Stimulated activated naive CD8-positive, alpha-beta T cell treated with anti-CD3 and anti-CD28 coated beads, Interleukin-15, Interleukin-2, amounts not matched to agents 100 ng/mL and 50 ng/mL, for 24 hours (primary cell): ENCODE results near the gene TUBD1.
"Not testable (repeated sequence)": the region's sequence is repeated elsewhere in the genome, so short reads cannot be mapped to it uniquely, and the experiment has no call there.

Experiments used
- H3K27ac Mint-ChIP-seq: one replicate; pipeline ENCODE4 v1.8.0; 2021; ENCODE audit warnings: mild to moderate bottlenecking, mixed read lengths
- H3K27me3 Mint-ChIP-seq: one replicate; pipeline ENCODE4 v1.8.0; 2021; ENCODE audit warnings: mixed read lengths
- H3K36me3 Mint-ChIP-seq: one replicate; pipeline ENCODE4 v1.8.0; 2021; ENCODE audit warnings: low read depth, mixed read lengths
- H3K4me1 Mint-ChIP-seq: one replicate; pipeline ENCODE4 v1.8.0; 2021; ENCODE audit warnings: low read depth, mixed read lengths
- H3K4me3 Mint-ChIP-seq: one replicate; pipeline ENCODE4 v1.8.0; 2021; ENCODE audit warnings: mild to moderate bottlenecking, mixed read lengths
- H3K9me3 Mint-ChIP-seq: one replicate; pipeline ENCODE4 v1.8.0; 2021; ENCODE audit warnings: mixed read lengths

TUBD1 gene

GRCh38 chr17:59858167-59858816 is 34.5 kb downstream of the TUBD1 start:
- peaks cover 30% of the 10 kb centered on the region for H3K4me1 Mint-ChIP-seq
- no peak overlapping the region for H3K4me3 Mint-ChIP-seq
- no peaks in the 10 kb centered on the region for H3K27me3 Mint-ChIP-seq
- H3K9me3 Mint-ChIP-seq, result no peaks in the 10 kb centered on the region
- H3K27ac Mint-ChIP-seq, result peak overlapping the region; percentile 58
- peaks cover 8% of the 10 kb centered on the region for H3K36me3 Mint-ChIP-seq

DNA sequence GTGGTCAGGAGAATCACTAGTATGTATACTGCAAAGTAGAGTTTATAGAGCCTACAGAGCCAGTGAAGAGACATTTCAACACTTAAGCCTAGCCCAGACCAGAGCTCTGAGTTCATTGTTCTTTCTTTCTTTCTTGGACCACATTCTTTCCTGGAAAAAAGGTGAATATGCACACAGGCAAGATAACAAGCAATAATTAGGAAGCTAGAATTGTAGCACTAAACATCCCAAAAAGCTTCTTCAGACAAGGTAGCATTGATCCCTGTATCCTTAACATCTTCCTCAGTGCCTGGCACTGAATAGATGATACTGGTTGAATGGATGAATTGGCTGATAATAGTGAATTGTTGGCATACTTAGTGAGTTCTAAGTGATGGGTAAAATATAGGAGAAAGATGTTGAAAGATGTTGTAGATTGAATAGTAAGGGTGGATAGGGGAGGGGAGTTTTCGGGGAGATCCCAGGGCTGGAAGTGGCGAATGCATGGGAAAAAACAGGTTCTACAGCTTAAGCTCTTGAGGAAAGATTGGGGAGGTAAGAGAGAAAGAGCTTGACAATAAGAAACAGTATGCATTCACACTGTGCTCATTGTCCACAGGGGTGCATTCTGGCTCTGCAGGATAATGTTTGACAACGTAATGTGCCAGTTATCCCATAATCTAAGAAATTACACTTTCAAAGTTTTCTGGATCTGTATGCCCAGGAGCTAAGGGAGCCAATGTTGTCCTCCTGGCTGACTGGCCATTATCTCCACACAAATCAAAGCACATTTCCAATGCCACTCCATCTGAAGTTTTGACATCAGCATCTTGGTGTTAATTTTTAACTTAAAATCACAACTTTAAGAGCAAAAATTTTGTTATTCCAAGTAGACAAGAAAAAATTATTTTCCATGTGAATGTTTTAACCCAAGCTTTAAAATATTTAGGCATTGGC is 35.6 kb downstream of the TUBD1 start:
- H3K27me3 Mint-ChIP-seq, result no peaks in the 10 kb centered on the region
- peaks cover 4% of the 10 kb centered on the region for H3K36me3 Mint-ChIP-seq
- H3K4me3 Mint-ChIP-seq, result no peak overlapping the region
- H3K9me3 Mint-ChIP-seq, result no peaks in the 10 kb centered on the region
- no peak overlapping the region for H3K27ac Mint-ChIP-seq
- H3K4me1 Mint-ChIP-seq, result peaks cover 35% of the 10 kb centered on the region

DNA sequence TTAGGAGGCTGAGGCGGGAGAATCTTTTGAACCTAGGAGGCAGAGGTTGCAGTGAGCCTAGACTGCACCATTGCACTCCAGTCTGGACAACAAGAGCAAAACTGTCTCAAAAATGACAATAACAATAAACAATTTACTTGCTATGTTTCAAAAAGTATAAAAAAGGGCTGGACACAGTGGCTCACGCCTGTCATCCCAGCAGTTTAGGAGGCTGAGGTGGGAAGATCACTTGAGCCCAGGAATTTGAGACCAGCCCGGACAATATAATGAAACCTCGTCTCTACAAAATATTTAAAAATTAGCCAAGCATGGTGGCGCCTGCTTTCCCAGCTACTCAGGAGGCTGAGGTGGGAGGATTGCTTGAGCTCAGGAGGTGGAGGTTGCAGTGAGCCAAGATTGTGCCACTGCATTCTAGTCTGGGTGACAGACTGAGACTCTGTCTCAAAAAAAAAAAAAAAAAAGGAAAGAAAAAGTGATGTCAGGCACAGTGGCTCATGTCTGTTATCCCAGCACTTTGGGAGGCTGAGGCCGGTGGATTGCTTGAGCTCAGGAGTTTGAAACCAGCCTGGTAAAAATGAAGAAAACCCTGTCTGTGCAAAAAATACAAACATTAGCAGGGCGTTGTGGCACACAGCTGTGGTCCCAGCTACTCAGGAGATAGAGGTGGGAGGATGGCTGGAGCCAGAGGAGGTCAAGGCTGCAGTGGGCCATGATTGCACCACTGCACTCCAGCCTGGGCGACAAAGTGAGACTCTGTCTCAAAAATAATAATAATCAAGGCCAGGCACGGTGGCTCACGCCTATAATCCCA is 38.6 kb downstream of the TUBD1 start:
- peaks cover 42% of the 10 kb centered on the region for H3K4me1 Mint-ChIP-seq
- not testable (repeated sequence) for H3K27ac Mint-ChIP-seq, H3K9me3 Mint-ChIP-seq

DNA sequence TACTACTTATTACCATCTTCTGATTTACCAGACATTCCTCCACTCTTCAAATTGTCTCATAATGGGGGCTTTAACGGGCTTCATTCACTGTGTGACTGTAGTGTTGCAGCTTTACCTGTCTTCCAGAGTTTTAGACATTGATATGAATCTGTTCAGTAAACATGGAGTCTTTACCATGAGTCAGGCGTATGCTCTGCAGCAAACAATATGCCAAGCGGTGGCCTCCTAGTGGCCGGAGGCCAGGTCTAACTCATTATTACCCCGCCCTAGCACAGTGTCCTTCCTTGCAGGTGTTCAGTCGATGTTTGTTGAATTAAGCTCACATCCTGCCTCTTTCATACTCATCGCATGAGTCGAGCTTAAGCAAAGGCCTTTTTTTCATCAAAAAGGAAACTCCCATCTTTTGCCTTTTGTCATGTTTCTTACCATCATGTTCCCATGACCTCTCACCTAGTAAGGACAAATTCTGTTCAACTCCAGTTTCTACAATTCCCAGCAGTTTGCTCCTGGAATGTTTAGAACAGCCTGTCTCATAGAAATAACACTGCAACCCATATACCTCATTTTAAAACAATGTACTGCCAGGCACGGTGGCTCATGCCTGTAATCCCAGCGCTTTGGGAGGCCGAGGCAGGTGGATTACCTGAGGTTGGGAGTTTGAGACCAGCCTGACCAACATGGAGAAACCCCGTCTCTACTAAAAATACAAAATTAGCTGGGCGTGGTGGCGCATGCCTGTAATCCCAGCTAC is 39.4 kb downstream of the TUBD1 start:
- no peak overlapping the region for H3K4me3 Mint-ChIP-seq

More for the DNA sequence above, 38.6 kb downstream of the TUBD1 start:
- not testable (repeated sequence) for H3K36me3 Mint-ChIP-seq, H3K27me3 Mint-ChIP-seq, H3K4me3 Mint-ChIP-seq

GRCh38 chr17:59852847-59853167 is 39.9 kb downstream of the TUBD1 start:
- H3K27ac Mint-ChIP-seq, result peak overlapping the region; percentile 75
- H3K4me1 Mint-ChIP-seq, result peaks cover 44% of the 10 kb centered on the region
- H3K27me3 Mint-ChIP-seq, H3K9me3 Mint-ChIP-seq, H3K36me3 Mint-ChIP-seq, H3K4me3 Mint-ChIP-seq: not testable (repeated sequence)

More for the DNA sequence above, 39.4 kb downstream of the TUBD1 start:
- H3K9me3 Mint-ChIP-seq, result no peaks in the 10 kb centered on the region
- peaks cover 42% of the 10 kb centered on the region for H3K4me1 Mint-ChIP-seq
- no peaks in the 10 kb centered on the region for H3K36me3 Mint-ChIP-seq
- H3K27ac Mint-ChIP-seq, result peak overlapping the region; percentile 75
- no peaks in the 10 kb centered on the region for H3K27me3 Mint-ChIP-seq

DNA sequence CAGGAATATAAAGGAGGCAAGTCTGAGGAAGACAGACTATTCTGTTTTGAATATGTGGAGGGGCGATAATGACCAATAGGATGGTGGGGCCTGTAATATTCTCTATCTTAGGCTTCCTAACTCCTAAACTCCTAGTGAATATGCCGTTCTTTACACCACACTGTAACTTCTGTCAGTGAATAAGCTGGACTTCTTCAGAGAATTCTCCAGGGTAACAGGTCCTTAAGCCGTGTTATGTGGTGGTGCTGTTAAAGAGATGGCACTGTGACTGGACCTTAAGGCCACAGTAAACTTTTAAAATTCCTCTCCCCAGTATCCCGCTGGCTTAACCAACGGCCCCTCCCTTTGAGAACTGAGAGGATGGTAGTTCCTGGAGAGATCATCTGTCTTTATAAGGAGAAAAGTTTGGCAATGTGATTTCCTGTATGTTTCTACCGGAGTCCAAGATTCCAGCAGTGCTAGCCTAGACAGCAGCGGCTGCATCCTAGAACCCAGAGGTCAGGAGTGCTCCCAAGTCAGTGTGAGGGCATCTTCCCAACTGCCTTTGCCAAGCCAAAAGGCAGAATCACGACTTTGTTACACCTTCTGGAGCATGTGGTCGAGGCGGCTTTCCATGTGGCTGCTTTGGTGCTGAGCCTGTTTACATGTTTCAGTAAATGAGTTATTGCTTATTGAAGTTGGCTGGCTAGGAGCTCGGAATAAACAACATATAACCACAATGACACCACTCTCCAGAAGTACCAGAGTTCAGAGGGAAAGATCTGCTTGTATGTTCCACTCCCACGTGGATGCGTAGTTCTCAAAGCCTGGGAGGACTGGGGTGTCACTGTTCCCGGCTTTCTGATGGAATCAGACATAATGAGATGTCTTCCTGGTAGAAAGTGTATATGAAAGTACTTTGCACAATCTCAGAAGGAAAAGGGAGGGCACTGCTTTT is 41.0 kb downstream of the TUBD1 start:
- no peaks in the 10 kb centered on the region for H3K36me3 Mint-ChIP-seq
- H3K4me1 Mint-ChIP-seq, result peaks cover 49% of the 10 kb centered on the region
- no peak overlapping the region for H3K4me3 Mint-ChIP-seq
- H3K9me3 Mint-ChIP-seq, result no peaks in the 10 kb centered on the region
- no peak overlapping the region for H3K27ac Mint-ChIP-seq
- H3K27me3 Mint-ChIP-seq, result no peaks in the 10 kb centered on the region

DNA sequence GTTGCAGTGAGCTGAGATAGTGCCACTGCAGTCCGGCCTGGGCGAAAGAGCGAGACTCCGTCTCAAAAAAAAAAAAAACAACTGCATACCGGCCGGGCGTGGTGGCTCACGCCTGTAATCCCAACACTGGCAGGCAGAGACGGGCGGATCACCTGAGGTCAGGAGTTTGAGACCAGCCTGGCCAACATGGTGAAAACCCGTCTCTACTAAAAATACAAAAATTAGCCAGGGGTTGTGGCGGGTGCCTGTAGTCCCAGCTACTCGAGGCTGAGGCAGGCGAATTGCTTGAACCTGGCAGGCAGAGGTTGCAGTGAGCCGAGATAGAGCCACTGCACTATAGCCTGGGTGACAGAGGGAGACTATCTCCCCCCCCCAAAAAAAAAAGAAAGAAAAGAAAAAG is 42.4 kb downstream of the TUBD1 start:
- not testable (repeated sequence) for H3K36me3 Mint-ChIP-seq, H3K27ac Mint-ChIP-seq, H3K27me3 Mint-ChIP-seq, H3K9me3 Mint-ChIP-seq, H3K4me3 Mint-ChIP-seq
- peaks cover 59% of the 10 kb centered on the region for H3K4me1 Mint-ChIP-seq

DNA sequence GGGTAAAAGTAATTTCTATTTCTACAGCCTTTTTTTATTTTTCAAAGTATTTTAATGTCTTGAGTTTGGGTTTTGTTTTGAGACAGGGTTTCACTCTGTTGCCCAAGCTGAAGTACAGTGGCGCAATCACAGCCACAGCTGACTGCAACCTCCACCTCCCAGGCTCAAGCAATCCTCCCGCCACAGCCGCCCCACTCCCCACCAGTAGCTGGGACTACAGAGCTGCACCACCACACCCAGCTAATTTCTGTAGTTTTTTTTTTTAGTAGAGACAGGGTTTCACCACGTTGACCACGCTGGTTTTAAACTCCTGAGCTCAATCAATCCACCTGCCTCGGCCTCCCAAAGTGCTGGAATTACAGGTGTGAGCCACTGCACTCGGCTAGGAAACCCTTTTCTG is 44.0 kb downstream of the TUBD1 start:
- Mint-ChIP-seq H3K4me1 (peaks cover 73% of the 10 kb centered on the region), H3K4me3 (peak overlapping the region; percentile 30), H3K36me3 (no peaks in the 10 kb centered on the region), H3K9me3 (no peaks in the 10 kb centered on the region), H3K27ac (peak overlapping the region; percentile 56), H3K27me3 (no peaks in the 10 kb centered on the region)

DNA sequence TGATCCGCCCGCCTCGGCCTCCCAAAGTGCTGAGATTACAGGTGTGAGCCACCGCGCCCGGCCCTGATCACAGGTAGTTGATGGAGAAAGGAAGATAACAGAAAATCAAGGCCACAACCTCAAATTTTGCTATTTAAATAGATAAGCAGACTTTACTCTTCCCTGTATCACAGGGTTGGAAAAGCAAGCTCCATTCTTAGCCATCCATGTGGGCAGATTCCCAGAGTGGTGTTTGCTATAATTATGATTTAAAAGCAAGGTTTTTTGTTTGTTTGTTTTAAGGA is 44.4 kb downstream of the TUBD1 start:
- Mint-ChIP-seq H3K4me1 (peaks cover 74% of the 10 kb centered on the region), H3K4me3 (no peak overlapping the region), H3K27me3 (no peaks in the 10 kb centered on the region), H3K36me3 (peaks cover under 1% of the 10 kb centered on the region), H3K9me3 (no peaks in the 10 kb centered on the region), H3K27ac (peak overlapping the region; percentile 56)

DNA sequence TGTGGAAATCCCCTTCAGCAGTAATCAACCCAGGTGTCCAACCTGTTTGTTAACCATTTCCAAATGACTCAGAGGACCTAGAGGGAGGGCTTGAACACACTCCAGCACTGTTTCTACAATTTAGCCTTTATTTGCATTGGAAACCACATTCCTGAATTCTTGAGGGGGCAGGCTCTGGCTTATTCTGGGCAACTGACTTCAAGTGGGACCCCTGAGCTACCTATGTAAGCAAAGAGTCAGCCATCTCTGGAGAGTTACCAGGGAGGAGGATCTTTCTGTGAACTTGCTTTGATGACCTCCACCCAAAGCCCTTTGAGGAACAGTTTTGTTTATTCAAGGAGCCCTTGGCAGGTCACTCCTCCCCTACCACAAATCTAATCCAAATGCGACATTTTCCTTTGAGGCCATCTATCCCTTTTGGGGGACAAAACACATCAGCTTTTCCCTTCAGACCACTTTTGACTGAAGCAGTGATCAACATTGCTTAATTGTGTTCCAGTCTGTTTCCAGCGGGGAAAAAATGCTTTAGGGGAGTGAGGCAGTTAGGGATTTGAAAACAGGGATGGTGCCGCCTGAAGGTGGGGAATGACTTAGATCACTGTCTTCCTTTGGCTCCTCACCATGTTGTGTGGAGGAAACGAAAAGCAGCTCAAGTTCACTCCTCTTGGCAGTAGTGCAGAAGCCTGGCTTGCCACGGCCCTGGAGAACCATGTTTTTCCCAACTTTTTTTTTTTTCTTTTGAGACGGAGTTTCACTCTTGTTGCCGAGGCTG is 46.2 kb downstream of the TUBD1 start:
- H3K36me3 Mint-ChIP-seq, result peaks cover 18% of the 10 kb centered on the region
- H3K27ac Mint-ChIP-seq, result peak overlapping the region; percentile 90
- peak overlapping the region; percentile 98 for H3K4me3 Mint-ChIP-seq
- no peaks in the 10 kb centered on the region for H3K27me3 Mint-ChIP-seq
- no peaks in the 10 kb centered on the region for H3K9me3 Mint-ChIP-seq
- peaks cover 80% of the 10 kb centered on the region for H3K4me1 Mint-ChIP-seq

GRCh38 chr17:59845595-59846393 is 46.9 kb downstream of the TUBD1 start:
- Mint-ChIP-seq H3K27me3 (no peaks in the 10 kb centered on the region), H3K4me1 (peaks cover 88% of the 10 kb centered on the region), H3K9me3 (no peaks in the 10 kb centered on the region), H3K27ac (peak overlapping the region; percentile 90), H3K36me3 (peaks cover 26% of the 10 kb centered on the region), H3K4me3 (peak overlapping the region; percentile 98)

DNA sequence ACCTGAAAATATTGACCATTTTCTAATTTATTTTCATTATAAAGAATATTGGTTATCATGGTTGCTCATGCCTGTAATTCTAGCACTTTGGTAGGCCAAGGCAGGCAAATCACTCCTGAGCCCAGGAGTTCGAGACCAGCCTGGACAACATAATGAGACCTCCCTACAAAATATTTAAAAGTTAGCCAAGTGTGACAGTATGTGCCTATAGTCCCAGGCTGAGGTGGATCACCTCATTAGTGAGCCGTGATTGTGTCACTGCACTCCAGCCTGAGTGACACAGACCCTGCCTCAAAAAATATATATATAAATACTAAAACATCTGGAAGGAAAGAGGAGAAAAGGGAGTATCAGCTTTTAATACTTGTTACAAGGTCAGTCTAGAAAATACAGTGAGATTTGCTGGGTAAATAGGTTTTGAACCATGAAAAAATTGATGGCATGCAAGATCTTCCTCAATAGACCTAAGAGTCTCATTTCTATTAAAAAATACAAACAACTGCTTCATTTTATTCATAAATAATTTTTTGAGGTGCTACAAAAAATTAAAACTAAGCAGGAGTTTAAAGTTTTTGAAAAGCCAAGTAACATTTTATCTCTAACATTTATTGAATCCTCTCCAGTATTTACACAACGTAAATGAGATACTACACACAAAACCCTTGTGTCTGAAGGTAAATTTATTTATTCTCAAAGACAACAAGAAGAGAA is 47.7 kb downstream of the TUBD1 start:
- H3K36me3 Mint-ChIP-seq, result peaks cover 33% of the 10 kb centered on the region
- no peaks in the 10 kb centered on the region for H3K9me3 Mint-ChIP-seq
- H3K27ac Mint-ChIP-seq, result peak overlapping the region; percentile 90
- peak overlapping the region; percentile 98 for H3K4me3 Mint-ChIP-seq
- peaks cover 96% of the 10 kb centered on the region for H3K4me1 Mint-ChIP-seq
- H3K27me3 Mint-ChIP-seq, result no peaks in the 10 kb centered on the region
